ENCODE results near the gene LOXL3.
A peak's percentile ranks its signal among the peaks of the same experiment; 100 is the strongest.

LOXL3 gene

GRCh38 chr2:74553892-74554819 is at the start of gene LOXL3, which contains the start of gene DOK1:
LOXL3 (minus strand) TSS chr2:74553942; CDS start chr2:74552634, 1,308 bp downstream.
DOK1 (plus strand) TSS chr2:74554720; CDS start chr2:74554755, 35 bp downstream.
- DNase-seq: peak; percentile 61 to 78 (median 67)

- DNase-seq: no peak
These were observed 49.0 kb upstream of the LOXL3 start for GRCh38 chr2:74602586-74603281.

- DNase-seq: no peak
These were observed 45.9 kb upstream of the LOXL3 start for GRCh38 chr2:74599676-74600075.

- no peak for DNase-seq
These were observed 43.7 kb upstream of the LOXL3 start for GRCh38 chr2:74597410-74597809.

GRCh38 chr2:74596584-74596983 is 42.8 kb upstream of the LOXL3 start:
- no peak for DNase-seq

- no peak for DNase-seq
These were observed 40.4 kb upstream of the LOXL3 start for GRCh38 chr2:74593826-74594772.

- no peak for DNase-seq
These were observed 34.9 kb upstream of the LOXL3 start for GRCh38 chr2:74588664-74589063.

- peak in 2 of 4 experiments; percentile 28 to 35 for DNase-seq
These were observed 34.0 kb upstream of the LOXL3 start for GRCh38 chr2:74587664-74588277.

GRCh38 chr2:74585406-74586185 is 31.9 kb upstream of the LOXL3 start:
- DNase-seq: no peak

GRCh38 chr2:74584088-74584645 is 30.4 kb upstream of the LOXL3 start:
- DNase-seq: no peak

- no peak for DNase-seq
These were observed 29.8 kb upstream of the LOXL3 start for GRCh38 chr2:74583504-74583903.

- no peak for DNase-seq
These were observed 28.4 kb upstream of the LOXL3 start for GRCh38 chr2:74582184-74582583.

GRCh38 chr2:74581463-74581862 is 27.7 kb upstream of the LOXL3 start:
- DNase-seq: no peak

- no peak for DNase-seq
These were observed 24.7 kb upstream of the LOXL3 start for GRCh38 chr2:74578408-74578807.

- no peak for DNase-seq
These were observed 23.7 kb upstream of the LOXL3 start for GRCh38 chr2:74577448-74577847.

GRCh38 chr2:74576863-74577229 is 23.1 kb upstream of the LOXL3 start:
- no peak for DNase-seq

GRCh38 chr2:74576211-74576862 is 22.6 kb upstream of the LOXL3 start:
- no peak for DNase-seq

- no peak for DNase-seq
These were observed 21.6 kb upstream of the LOXL3 start for GRCh38 chr2:74575320-74575719.

GRCh38 chr2:74573747-74574562 is 20.2 kb upstream of the LOXL3 start:
- DNase-seq: no peak

Measured in activated naive CD4-positive, alpha-beta T cell (primary cell).